HG03066 (cell line): ENCODE measurements around the gene RFX4.
"Not testable (repeated sequence)": the region's sequence is repeated elsewhere in the genome, so short reads cannot be mapped to it uniquely, and the experiment has no call there.

Experiments used
- ATAC-seq: cut with Tn5 transposase; IDR thresholded peaks from one replicate; pipeline ENCODE4 v1.9.1; 2021; ENCODE audit warnings: low read depth; ENCODE audit not compliant: unreplicated experiment

Gene RFX4

GRCh38 chr12:106723416-106723815 lies 140.6 kb downstream of the RFX4 start:
- ATAC-seq = no peak

GRCh38 chr12:106724116-106724515 lies 141.3 kb downstream of the RFX4 start:
- no peak for ATAC-seq

- ATAC-seq = no peak
Observed at GRCh38 chr12:106724934-106725333, 142.1 kb downstream of the RFX4 start.

GRCh38 chr12:106726603-106727202 lies 143.9 kb downstream of the RFX4 start:
- ATAC-seq = not testable (repeated sequence)

GRCh38 chr12:106729611-106730010 lies 146.8 kb downstream of the RFX4 start:
- ATAC-seq = no peak

- no peak for ATAC-seq
Observed at GRCh38 chr12:106732890-106733289, 150.1 kb downstream of the RFX4 start.

GRCh38 chr12:106733660-106734059 lies 150.9 kb downstream of the RFX4 start:
- no peak for ATAC-seq

GRCh38 chr12:106736051-106736957 lies 153.5 kb downstream of the RFX4 start:
- no peak for ATAC-seq

GRCh38 chr12:106739318-106739717 lies 156.5 kb downstream of the RFX4 start:
- ATAC-seq = no peak

GRCh38 chr12:106739815-106740530 lies 157.2 kb downstream of the RFX4 start:
- ATAC-seq = no peak

GRCh38 chr12:106740818-106741217 lies 158.0 kb downstream of the RFX4 start:
- ATAC-seq = no peak

- no peak for ATAC-seq
Observed at GRCh38 chr12:106741247-106741646, 158.4 kb downstream of the RFX4 start.

GRCh38 chr12:106743270-106743988 lies 160.6 kb downstream of the RFX4 start:
- no peak for ATAC-seq

GRCh38 chr12:106744600-106744999 lies 161.8 kb downstream of the RFX4 start:
- ATAC-seq = no peak

GRCh38 chr12:106745181-106745745 lies 162.5 kb downstream of the RFX4 start:
- no peak for ATAC-seq

- no peak for ATAC-seq
Observed at GRCh38 chr12:106747973-106748436, 165.2 kb downstream of the RFX4 start.

GRCh38 chr12:106750524-106750923 lies 167.7 kb downstream of the RFX4 start:
- no peak for ATAC-seq

- peak; percentile 99 for ATAC-seq
Observed at GRCh38 chr12:106753526-106753925, 170.7 kb downstream of the RFX4 start.

- ATAC-seq = no peak
Observed at GRCh38 chr12:106754331-106754730, 171.5 kb downstream of the RFX4 start.

- no peak for ATAC-seq
Observed at GRCh38 chr12:106757623-106758348, 175.0 kb downstream of the RFX4 start.
